HepG2 (cell line): ENCODE results near the gene MGAT4C. TPM values are rescaled to one million over a fixed set of nuclear protein-coding genes. Genes with fewer than 3 reads are reported as not detected.

Experiments
- ATAC-seq: fragments of 200-7000 bp; cut with Tn5 transposase; 3 replicates; pipeline ENCODE4 v1.9.1; 2020; ENCODE audit warnings: mild to moderate bottlenecking, moderate library complexity
- BruUV-seq: library from RNA; stranded (reverse); fragments of 400-500 nt; replicated peaks from 2 replicates; lab custom pipeline; 2021; lab: Mats Ljungman, UMichigan
- CTCF ChIA-PET: fragments of 300-600 bp; formaldehyde crosslinking; extraction: SDS; loops from one replicate; lab custom pipeline; 2021; ENCODE audit warnings: low total read pairs, inconsistent platforms, low intra/inter-chr PET ratio; lab: Yijun Ruan, JAX
- POLR2A ChIA-PET: fragments of 350-600 bp; sonication (Branson Sonifier 250); formaldehyde crosslinking; loops from one replicate; lab custom pipeline; 2020; ENCODE audit warnings: antibody characterized with exemption, inconsistent platforms; lab: Yijun Ruan, JAX
- DNase-seq: peaks from one replicate; pipeline ENCODE4 v3.0.0-alpha.2; 2015; ENCODE audit warnings: low spot score
- FAIRE-seq: peaks from 3 replicates; lab custom pipeline; 2011; peaks lifted over from hg19 to GRCh38; lab: Jason Lieb, UNC
- H2AFZ ChIP-seq: one replicate; pipeline ENCODE4 v1.6.1; 2011; ENCODE audit warnings: low read length, inconsistent platforms
- H3K27ac ChIP-seq: fragments of 300-600 bp; 3 replicates; pipeline ENCODE4 v1.8.0; 2011; ENCODE audit warnings: mixed run types, mild to moderate bottlenecking, mixed read lengths, low read length, inconsistent platforms; ENCODE audit not compliant: insufficient read depth; ENCODE audit errors: extremely low read length
- H3K27me3 ChIP-seq, 2 experiments: fragments of 200-600 bp in 1 of 2; 2 replicates in 1 of 2; 3 replicates in 1 of 2; pipeline versions ENCODE4 v1.6.0 to v1.8.0; 2011; ENCODE audit warnings: low read length in 2 of 2, mild to moderate bottlenecking in 2 of 2, moderate library complexity in 2 of 2, inconsistent platforms in 1 of 2; ENCODE audit not compliant: insufficient read depth in 2 of 2, control insufficient read depth in 1 of 2
- H3K36me3 ChIP-seq, 2 experiments: fragments of 200-600 bp in 1 of 2; replicated peaks in 1 of 2; 2 replicates in 1 of 2; 3 replicates in 1 of 2; pipeline versions ENCODE4 v1.5.1 to v1.8.0; 2011; ENCODE audit warnings: low read length in 2 of 2, inconsistent platforms in 1 of 2; ENCODE audit not compliant: insufficient read depth in 2 of 2, control insufficient read depth in 1 of 2
- H3K4me1 ChIP-seq: 2 replicates; pipeline ENCODE4 v1.5.1; 2012; ENCODE audit warnings: low read length, inconsistent platforms; ENCODE audit not compliant: insufficient read depth
- H3K4me2 ChIP-seq: 2 replicates; pipeline ENCODE4 v1.6.0; 2011; ENCODE audit warnings: low read depth, low read length, inconsistent platforms
- H3K4me3 ChIP-seq, 3 experiments: fragments of 200-600 bp in 1 of 3; sonication (generic), shearing (Covaris generic) in 1 of 3; replicated peaks in 1 of 3; 2 replicates each; pipeline ENCODE4 v1.5.1; 2011 to 2016; ENCODE audit warnings: low read length in 3 of 3, inconsistent platforms in 2 of 3, low read depth in 2 of 3, mild to moderate bottlenecking in 2 of 3, control low read depth in 1 of 3, mixed read lengths in 1 of 3; ENCODE audit not compliant: insufficient read depth in 1 of 3
- H3K79me2 ChIP-seq: one replicate; pipeline ENCODE4 v1.6.1; 2011; ENCODE audit warnings: low read length, inconsistent platforms; ENCODE audit not compliant: insufficient read depth
- H3K9ac ChIP-seq: 2 replicates; pipeline ENCODE4 v1.6.0; 2011; ENCODE audit warnings: mild to moderate bottlenecking, low read depth, low read length, inconsistent platforms; ENCODE audit not compliant: insufficient read depth
- H3K9me3 ChIP-seq: 2 replicates; pipeline ENCODE4 v1.5.1; 2012; ENCODE audit warnings: mild to moderate bottlenecking, low read length
- H4K20me1 ChIP-seq: 2 replicates; pipeline ENCODE4 v1.6.0; 2011; ENCODE audit warnings: inconsistent platforms, mild to moderate bottlenecking, low read length, moderate library complexity; ENCODE audit not compliant: insufficient read depth
- GPN1 ChIP-seq: sonication (generic); formaldehyde crosslinking; IDR thresholded peaks from 2 replicates; pipeline ENCODE4 v1.5.1; 2020; ENCODE audit warnings: missing genetic modification reagents, borderline replicate concordance
- HNRNPK ChIP-seq: fragments of 200-400 bp; formaldehyde crosslinking; IDR thresholded peaks from 2 replicates; pipeline ENCODE4 v1.6.1; 2018; ENCODE audit warnings: low read length, low read depth, moderate library complexity, mild to moderate bottlenecking; ENCODE audit not compliant: poor library complexity, severe bottlenecking
- HOXA5 ChIP-seq: sonication (generic); formaldehyde crosslinking; IDR thresholded peaks from 2 replicates; pipeline ENCODE4 v1.4.0; 2020; ENCODE audit warnings: missing genetic modification reagents
- HOXD1 ChIP-seq: sonication (generic); formaldehyde crosslinking; IDR thresholded peaks from 2 replicates; pipeline ENCODE4 v1.5.0; 2020; ENCODE audit warnings: missing genetic modification reagents
- KAT8 ChIP-seq: IDR thresholded peaks from 2 replicates; pipeline ENCODE4 v1.6.1; 2016; ENCODE audit warnings: missing genetic modification reagents, missing compliant biosample characterization
- MED8 ChIP-seq: sonication (generic); formaldehyde crosslinking; IDR thresholded peaks from 2 replicates; pipeline ENCODE4 v1.8.1; 2023; ENCODE audit warnings: mild to moderate bottlenecking, missing genetic modification reagents; ENCODE audit not compliant: insufficient replicate concordance
- NCOR1 ChIP-seq: fragments of 200-600 bp; sonication (generic); IDR thresholded peaks from 2 replicates; pipeline ENCODE4 v1.7.0; 2017; ENCODE audit warnings: antibody characterized with exemption, low read length, borderline replicate concordance
- SMC3 ChIP-seq: IDR thresholded peaks from 2 replicates; pipeline ENCODE4 v1.6.1; 2011; ENCODE audit warnings: low read length, improper control_type of control experiment
- STAG1 ChIP-seq: sonication (generic); formaldehyde crosslinking; IDR thresholded peaks from 2 replicates; pipeline ENCODE4 v1.4.0; 2020; ENCODE audit warnings: missing genetic modification reagents
- TBP ChIP-seq: sonication (generic); formaldehyde crosslinking; IDR thresholded peaks from 2 replicates; pipeline ENCODE4 v1.5.0; 2020; ENCODE audit warnings: missing genetic modification reagents
- ZBTB49 ChIP-seq: sonication (generic); formaldehyde crosslinking; IDR thresholded peaks from 2 replicates; pipeline ENCODE4 v1.4.0; 2020; ENCODE audit warnings: missing genetic modification reagents, borderline replicate concordance
- ZBTB7A ChIP-seq: sonication (generic); formaldehyde crosslinking; IDR thresholded peaks from 2 replicates; pipeline ENCODE4 v1.8.0; 2022; ENCODE audit warnings: mild to moderate bottlenecking, missing genetic modification reagents
- ZKSCAN8 ChIP-seq: IDR thresholded peaks from 2 replicates; pipeline ENCODE4 v1.6.1; 2016; ENCODE audit warnings: borderline replicate concordance, missing genetic modification reagents, missing compliant biosample characterization
- ZNF224 ChIP-seq: sonication (generic); formaldehyde crosslinking; IDR thresholded peaks from 2 replicates; pipeline ENCODE4 v1.5.0; 2020; ENCODE audit warnings: mild to moderate bottlenecking, missing genetic modification reagents
- ZNF337 ChIP-seq: sonication (generic); formaldehyde crosslinking; IDR thresholded peaks from 2 replicates; pipeline ENCODE4 v1.5.1; 2020; ENCODE audit warnings: missing genetic modification reagents, low read depth, mild to moderate bottlenecking, borderline replicate concordance
- ZNF446 ChIP-seq: sonication (generic); formaldehyde crosslinking; IDR thresholded peaks from 2 replicates; pipeline ENCODE4 v1.5.0; 2020; ENCODE audit warnings: mild to moderate bottlenecking, missing genetic modification reagents
- ZNF550 ChIP-seq: sonication (generic); formaldehyde crosslinking; IDR thresholded peaks from 2 replicates; pipeline ENCODE4 v1.4.0; 2020; ENCODE audit warnings: mild to moderate bottlenecking, missing genetic modification reagents, borderline replicate concordance
- ZNF770 ChIP-seq: sonication (generic); formaldehyde crosslinking; IDR thresholded peaks from 2 replicates; pipeline ENCODE4 v1.5.0; 2020; ENCODE audit warnings: mild to moderate bottlenecking, missing genetic modification reagents
- WGBS: methylation state at CpG from one replicate; pipeline ENCODE4 v1.1.6; 2017; ENCODE audit warnings: low lambda C conversion rate; 5-methylcytosine and 5-hydroxymethylcytosine counted together
- in situ Hi-C: cut with HindIII; loops from 2 replicates; pipeline ENCODE4 v1.10.0; 2017; ENCODE audit warnings: low pct_unique_long_range_greater_than_20kb; ENCODE audit not compliant: extremely low pct_ligation_motif_present
- intact Hi-C: fragments of 100-400 bp; cut with micrococcal nuclease; formaldehyde crosslinking; loops from one replicate; pipeline ENCODE4 v1.10.0; 2022; ENCODE audit not compliant: unreplicated experiment
- polyA plus RNA-seq, 8 experiments: library from polyadenylated mRNA; depleted of rRNA in 3 of 8; stranded (reverse) in 7 of 8; unstranded in 1 of 8; fragments of >200 nt; fragmentation: Illumina TruSeq in 4 of 8; extraction: Trizol in 4 of 8; gene quantifications; 2 replicates each; pipeline versions ENCODE4 v1.2.1 to v1.2.3, GENCODE V29; 2011 to 2016; ENCODE audit warnings: low read depth in 4 of 8, missing spikeins in 1 of 8, mixed read lengths in 1 of 8; ENCODE audit not compliant: insufficient read depth in 1 of 8
- total RNA-seq, 5 experiments: library from RNA; depleted of rRNA; stranded (reverse); fragments of >200 nt; fragmentation: Illumina TruSeq; extraction: Trizol; gene quantifications; 2 replicates each; pipeline ENCODE4 v1.2.3, GENCODE V29; 2016; ENCODE audit warnings: low read depth in 1 of 5

The MGAT4C gene
- total and polyA plus RNA-seq, 2 of the 13 experiments (the other 11 are each of a cell fraction or from before 2014, with no cell fraction given) = not detected

GRCh38 chr12:86170051-86170450 lies 86.1 kb downstream of the MGAT4C start:
- H4K20me1 ChIP-seq = no peaks in the 10 kb centered on the region
- H2AFZ ChIP-seq = no peak overlapping the region
- ATAC-seq (no peak), FAIRE-seq (no peak), DNase-seq (no peak)
- no peak overlapping the region for H3K27ac ChIP-seq
- H3K4me2 ChIP-seq = no peak overlapping the region
- H3K9me3 ChIP-seq = no peaks in the 10 kb centered on the region
- TF ChIP-seq ZNF337 (CRISPR knock-in tag) = no peak
- TF ChIP-seq ZNF770 (CRISPR knock-in tag) = no peak
- no peak for TF ChIP-seq KAT8
- TF ChIP-seq ZNF550 (CRISPR knock-in tag) = no peak
- TF ChIP-seq HNRNPK = no peak
- no peak for TF ChIP-seq SMC3
- TF ChIP-seq HOXD1 (CRISPR knock-in tag) = no peak
- TF ChIP-seq NCOR1 = no peak
- no peak for TF ChIP-seq HOXA5 (CRISPR knock-in tag)
- TF ChIP-seq ZKSCAN8 (CRISPR knock-in tag) = no peak
- TF ChIP-seq ZBTB49 (CRISPR knock-in tag) = no peak
- no peak for TF ChIP-seq ZBTB7A (CRISPR knock-in tag)
- no peak for TF ChIP-seq ZNF224 (CRISPR knock-in tag)
- TF ChIP-seq TBP (CRISPR knock-in tag) = no peak
- TF ChIP-seq ZNF446 = no peak
- no peak for TF ChIP-seq STAG1 (CRISPR knock-in tag)
- no peak for TF ChIP-seq MED8 (CRISPR knock-in tag)
- TF ChIP-seq GPN1 (CRISPR knock-in tag) = no peak
- no TSS peak for BruUV-seq
- no peaks in the 10 kb centered on the region for H3K27me3 ChIP-seq
- ChIA-PET CTCF (no interaction called here), POLR2A (no interaction called here)
- H3K79me2 ChIP-seq = no peaks in the 10 kb centered on the region
- H3K4me1 ChIP-seq = no peaks in the 10 kb centered on the region
- no peak overlapping the region for H3K9ac ChIP-seq
- in situ Hi-C loops = no loop called here
- intact Hi-C loops = no loop called here
- WGBS = 5% methylated on average over 1 of the region's 1 CpG
- no peak overlapping the region for H3K4me3 ChIP-seq
- H3K36me3 ChIP-seq = no peaks in the 10 kb centered on the region
